Keratinocyte (primary cell): Measurements from ENCODE around the gene ASTN2. TPM values are rescaled to one million over a fixed set of nuclear protein-coding genes. Genes with fewer than 3 reads are reported as not detected.

Experiments used
- DNase-seq: peaks from one replicate; pipeline ENCODE4 v3.0.0-alpha.2; 2011; ENCODE audit warnings: low read depth, missing footprints, low spot score
- FAIRE-seq: peaks from 2 replicates; lab custom pipeline; 2011; peaks lifted over from hg19 to GRCh38; lab: Jason Lieb, UNC
- H2AFZ ChIP-seq: 2 replicates; pipeline ENCODE4 v1.6.0; 2012; ENCODE audit warnings: low read length, control low read depth, inconsistent platforms; ENCODE audit not compliant: control insufficient read depth
- H3K27ac ChIP-seq: 2 replicates; pipeline ENCODE4 v1.5.1; 2011; ENCODE audit warnings: low read length; ENCODE audit not compliant: control insufficient read depth, insufficient read depth
- H3K27me3 ChIP-seq: 3 replicates; pipeline ENCODE4 v1.6.0; 2011; ENCODE audit warnings: low read length; ENCODE audit not compliant: control insufficient read depth, insufficient read depth; ENCODE audit errors: extremely low read depth
- H3K36me3 ChIP-seq, 2 experiments: 2 replicates in 1 of 2; 3 replicates in 1 of 2; pipeline ENCODE4 v1.5.1; 2011; ENCODE audit warnings: low read length in 2 of 2, mild to moderate bottlenecking in 1 of 2; ENCODE audit not compliant: control insufficient read depth in 2 of 2, insufficient read depth in 2 of 2; ENCODE audit errors: extremely low read depth in 1 of 2
- H3K4me1 ChIP-seq: 3 replicates; pipeline ENCODE4 v1.5.1; 2011; ENCODE audit warnings: low read length; ENCODE audit not compliant: control insufficient read depth, insufficient read depth; ENCODE audit errors: extremely low read depth
- H3K4me2 ChIP-seq: 3 replicates; pipeline ENCODE4 v1.6.0; 2011; ENCODE audit warnings: low read depth, low read length; ENCODE audit not compliant: control insufficient read depth, insufficient read depth; ENCODE audit errors: extremely low read depth
- H3K4me3 ChIP-seq, 3 experiments: fragments of 200-600 bp in 1 of 3; sonication (generic) in 1 of 3; 2 replicates in 2 of 3; 3 replicates in 1 of 3; pipeline ENCODE4 v1.5.1; 2011 to 2016; ENCODE audit warnings: low read length in 3 of 3, mild to moderate bottlenecking in 3 of 3, control low read depth in 2 of 3, inconsistent platforms in 1 of 3, low read depth in 1 of 3, mixed read lengths in 1 of 3, mixed run types in 1 of 3, moderate library complexity in 1 of 3; ENCODE audit not compliant: control insufficient read depth in 2 of 3, insufficient read depth in 2 of 3; ENCODE audit errors: extremely low read depth in 1 of 3
- H3K79me2 ChIP-seq: 2 replicates; pipeline ENCODE4 v1.6.0; 2012; ENCODE audit warnings: low read length; ENCODE audit not compliant: control insufficient read depth, insufficient read depth
- H3K9ac ChIP-seq: 3 replicates; pipeline ENCODE4 v1.6.0; 2011; ENCODE audit warnings: low read length; ENCODE audit not compliant: control insufficient read depth, insufficient read depth; ENCODE audit errors: extremely low read depth
- H3K9me1 ChIP-seq: 3 replicates; pipeline ENCODE4 v1.6.0; 2011; ENCODE audit warnings: low read length; ENCODE audit not compliant: control insufficient read depth, insufficient read depth; ENCODE audit errors: extremely low read depth
- H3K9me3 ChIP-seq: 2 replicates; pipeline ENCODE4 v1.5.1; 2012; ENCODE audit warnings: low read depth, low read length; ENCODE audit not compliant: control insufficient read depth
- H4K20me1 ChIP-seq: 3 replicates; pipeline ENCODE4 v1.6.0; 2011; ENCODE audit warnings: low read length; ENCODE audit not compliant: control insufficient read depth, insufficient read depth; ENCODE audit errors: extremely low read depth
- EZH2 ChIP-seq: IDR thresholded peaks from one replicate; pipeline ENCODE4 v1.6.1; 2012; ENCODE audit warnings: inconsistent platforms, mild to moderate bottlenecking, low read length, moderate library complexity
- dilution Hi-C: fragments of 300-500 bp; cut with MboI; formaldehyde crosslinking; loops from one replicate; pipeline ENCODE4 v1.7.0; 2020; ENCODE audit warnings: low sequenced_read_pairs; ENCODE audit not compliant: extremely low pct_ligation_motif_present
- polyA plus RNA-seq, 5 experiments: library from polyadenylated mRNA; depleted of rRNA in 3 of 5; stranded (reverse) in 3 of 5; stranded (forward) in 1 of 5; unstranded in 1 of 5; fragments of >200 nt; gene quantifications; 1 replicate in 1 of 5; 2 replicates in 3 of 5; 3 replicates in 1 of 5; pipeline versions ENCODE4 v1.2.1 to v1.2.3, GENCODE V29; 2011 to 2012; ENCODE audit warnings: missing spikeins in 2 of 5, low read depth in 1 of 5, low replicate concordance in 1 of 5
- TF ChIP-seq, protein P1 (sequence below), 3 experiments: IDR thresholded peaks in 1 of 3; conservative IDR thresholded peaks in 1 of 3; optimal IDR thresholded peaks in 1 of 3; 2 replicates in 2 of 3; 3 replicates in 1 of 3; pipeline versions ENCODE3 to v1.5.1; 2011; ENCODE audit warnings: low read length in 3 of 3, mild to moderate bottlenecking in 3 of 3, moderate library complexity in 2 of 3, control low read depth in 1 of 3, inconsistent platforms in 1 of 3; ENCODE audit not compliant: insufficient read depth in 2 of 3; ENCODE audit errors: extremely low read depth in 1 of 3

The ASTN2 gene
- polyA plus RNA-seq, 1 donor (not counting 4 experiments of a cell fraction or from before 2014, with no cell fraction given): 0.31 TPM

DNA sequence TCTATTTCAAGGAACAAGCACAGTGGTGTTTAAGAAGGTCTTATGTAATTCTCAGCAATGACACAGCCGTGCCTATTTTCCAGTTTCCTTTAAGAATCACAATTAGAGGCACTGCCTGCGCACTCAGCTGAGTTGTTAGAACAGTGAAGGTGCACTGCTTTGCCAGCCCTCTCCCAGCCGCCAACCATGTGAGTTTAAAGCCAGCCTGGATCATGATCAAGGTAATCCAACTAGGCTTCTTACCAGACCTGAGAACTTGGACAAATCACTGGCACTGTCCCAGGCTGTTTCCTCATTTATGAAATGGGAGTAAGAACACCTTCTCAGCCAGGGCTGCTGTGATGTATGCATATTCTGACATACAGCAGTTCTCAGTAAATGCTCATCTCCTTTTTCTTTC is 99.6 kb downstream of the ASTN2 start:
- Histone ChIP-seq H3K79me2 (no peaks in the 10 kb centered on the region), H3K36me3 (no peaks in the 10 kb centered on the region), H3K9me3 (no peaks in the 10 kb centered on the region), H2AFZ (no peak overlapping the region), H3K4me3 (no peak overlapping the region), H3K9me1 (no peaks in the 10 kb centered on the region), H3K4me1 (no peaks in the 10 kb centered on the region), H3K4me2 (no peak overlapping the region), H4K20me1 (no peaks in the 10 kb centered on the region), H3K27ac (no peak overlapping the region), H3K27me3 (no peaks in the 10 kb centered on the region), H3K9ac (no peak overlapping the region)
- dilution Hi-C loops: no loop called here
- DNase-seq (no peak), FAIRE-seq (no peak)
- TF ChIP-seq EZH2: no peak
- TF ChIP-seq, protein P1, sequence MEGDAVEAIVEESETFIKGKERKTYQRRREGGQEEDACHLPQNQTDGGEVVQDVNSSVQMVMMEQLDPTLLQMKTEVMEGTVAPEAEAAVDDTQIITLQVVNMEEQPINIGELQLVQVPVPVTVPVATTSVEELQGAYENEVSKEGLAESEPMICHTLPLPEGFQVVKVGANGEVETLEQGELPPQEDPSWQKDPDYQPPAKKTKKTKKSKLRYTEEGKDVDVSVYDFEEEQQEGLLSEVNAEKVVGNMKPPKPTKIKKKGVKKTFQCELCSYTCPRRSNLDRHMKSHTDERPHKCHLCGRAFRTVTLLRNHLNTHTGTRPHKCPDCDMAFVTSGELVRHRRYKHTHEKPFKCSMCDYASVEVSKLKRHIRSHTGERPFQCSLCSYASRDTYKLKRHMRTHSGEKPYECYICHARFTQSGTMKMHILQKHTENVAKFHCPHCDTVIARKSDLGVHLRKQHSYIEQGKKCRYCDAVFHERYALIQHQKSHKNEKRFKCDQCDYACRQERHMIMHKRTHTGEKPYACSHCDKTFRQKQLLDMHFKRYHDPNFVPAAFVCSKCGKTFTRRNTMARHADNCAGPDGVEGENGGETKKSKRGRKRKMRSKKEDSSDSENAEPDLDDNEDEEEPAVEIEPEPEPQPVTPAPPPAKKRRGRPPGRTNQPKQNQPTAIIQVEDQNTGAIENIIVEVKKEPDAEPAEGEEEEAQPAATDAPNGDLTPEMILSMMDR (optimal IDR thresholded peaks at IDR 0.05 in 1 of 3, IDR thresholded peaks at IDR 0.05 in 1 of 3, conservative IDR thresholded peaks at IDR 0.05 in 1 of 3; ENCODE audit: extremely low read depth in 1 of 3, insufficient read depth in 2 of 3, low read length in 3 of 3): no peak

DNA sequence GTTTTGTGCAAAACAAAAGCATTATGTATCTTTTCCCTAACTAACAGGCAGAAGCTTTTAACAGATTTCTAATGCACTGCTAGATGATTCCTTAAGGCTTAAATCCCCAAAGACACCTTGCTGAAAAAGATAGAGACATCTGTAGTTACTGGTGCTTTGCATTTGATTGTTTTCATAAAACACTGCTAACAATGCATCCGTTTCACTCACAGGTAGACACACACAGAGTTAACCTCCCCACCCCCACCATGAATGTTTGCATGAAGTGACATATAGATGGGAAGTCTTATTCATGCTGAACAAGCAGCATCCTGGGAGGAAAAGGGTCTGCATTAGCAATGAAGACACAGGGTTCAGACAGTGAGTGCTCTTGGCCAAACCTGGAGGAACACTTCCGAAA is 100.9 kb downstream of the ASTN2 start:
- H3K27ac ChIP-seq: no peak overlapping the region
- no peaks in the 10 kb centered on the region for H3K4me1 ChIP-seq
- no peaks in the 10 kb centered on the region for H3K79me2 ChIP-seq
- no peaks in the 10 kb centered on the region for H3K9me1 ChIP-seq
- DNase-seq (no peak), FAIRE-seq (no peak)
- dilution Hi-C loops: no loop called here
- no peaks in the 10 kb centered on the region for H3K36me3 ChIP-seq
- H2AFZ ChIP-seq: no peak overlapping the region
- no peaks in the 10 kb centered on the region for H4K20me1 ChIP-seq
- TF ChIP-seq, protein P1 (optimal IDR thresholded peaks at IDR 0.05 in 1 of 3, IDR thresholded peaks at IDR 0.05 in 1 of 3, conservative IDR thresholded peaks at IDR 0.05 in 1 of 3; ENCODE audit: extremely low read depth in 1 of 3, insufficient read depth in 2 of 3, low read length in 3 of 3): no peak
- TF ChIP-seq EZH2: no peak
- H3K9me3 ChIP-seq: no peaks in the 10 kb centered on the region
- no peaks in the 10 kb centered on the region for H3K27me3 ChIP-seq
- H3K4me2 ChIP-seq: no peak overlapping the region
- H3K4me3 ChIP-seq: no peak overlapping the region
- H3K9ac ChIP-seq: no peak overlapping the region
